WI38 (cell line): ENCODE results near the gene RGS19.

Source experiments
- H3K4me3 ChIP-seq: 2 replicates; pipeline ENCODE4 v1.5.1; 2011; ENCODE audit warnings: low read depth, mild to moderate bottlenecking, control low read depth, low read length
- TF ChIP-seq, protein P1 (sequence below): IDR thresholded peaks from 2 replicates; pipeline ENCODE4 v1.5.1; 2012; ENCODE audit warnings: low read depth, mild to moderate bottlenecking, control low read depth, low read length

The RGS19 gene

DNA sequence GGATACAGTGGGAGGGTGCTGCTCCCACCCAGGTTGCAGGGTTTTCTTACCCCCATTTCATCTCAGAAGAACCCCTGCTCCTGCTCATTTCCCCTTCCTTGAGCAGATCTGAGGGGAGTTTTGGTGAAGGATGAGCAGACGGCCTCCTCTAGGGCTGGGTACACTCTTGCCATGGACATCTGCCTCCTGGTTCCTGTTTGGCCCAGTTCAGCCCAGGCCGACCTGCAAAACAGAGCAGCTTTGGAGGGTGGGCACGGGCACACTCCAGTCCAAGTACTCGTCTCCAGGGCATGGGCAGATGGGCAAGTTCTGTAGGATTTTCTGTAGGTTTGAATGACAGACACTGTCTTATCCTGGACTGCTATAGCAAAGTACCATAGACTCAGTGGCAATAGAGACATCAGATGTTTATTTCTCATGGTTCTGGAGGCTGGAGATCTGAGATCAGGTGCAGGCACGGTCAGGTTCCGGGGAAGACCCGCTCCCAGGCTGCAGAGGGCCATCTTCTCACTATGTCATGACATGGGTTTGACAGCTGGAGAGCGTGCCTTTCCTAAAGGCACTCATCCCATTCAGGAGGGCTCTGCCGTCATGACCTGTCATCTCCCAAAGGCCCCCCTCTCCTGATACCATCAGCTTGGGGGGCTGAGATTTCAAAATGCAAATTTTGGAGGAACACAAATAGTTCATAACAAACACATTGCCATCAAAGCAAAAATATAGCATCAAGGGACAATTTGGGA, 21.8 kb upstream of the RGS19 start:
- H3K4me3 ChIP-seq, result no peak overlapping the region
- TF ChIP-seq, protein P1, sequence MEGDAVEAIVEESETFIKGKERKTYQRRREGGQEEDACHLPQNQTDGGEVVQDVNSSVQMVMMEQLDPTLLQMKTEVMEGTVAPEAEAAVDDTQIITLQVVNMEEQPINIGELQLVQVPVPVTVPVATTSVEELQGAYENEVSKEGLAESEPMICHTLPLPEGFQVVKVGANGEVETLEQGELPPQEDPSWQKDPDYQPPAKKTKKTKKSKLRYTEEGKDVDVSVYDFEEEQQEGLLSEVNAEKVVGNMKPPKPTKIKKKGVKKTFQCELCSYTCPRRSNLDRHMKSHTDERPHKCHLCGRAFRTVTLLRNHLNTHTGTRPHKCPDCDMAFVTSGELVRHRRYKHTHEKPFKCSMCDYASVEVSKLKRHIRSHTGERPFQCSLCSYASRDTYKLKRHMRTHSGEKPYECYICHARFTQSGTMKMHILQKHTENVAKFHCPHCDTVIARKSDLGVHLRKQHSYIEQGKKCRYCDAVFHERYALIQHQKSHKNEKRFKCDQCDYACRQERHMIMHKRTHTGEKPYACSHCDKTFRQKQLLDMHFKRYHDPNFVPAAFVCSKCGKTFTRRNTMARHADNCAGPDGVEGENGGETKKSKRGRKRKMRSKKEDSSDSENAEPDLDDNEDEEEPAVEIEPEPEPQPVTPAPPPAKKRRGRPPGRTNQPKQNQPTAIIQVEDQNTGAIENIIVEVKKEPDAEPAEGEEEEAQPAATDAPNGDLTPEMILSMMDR, result no peak

- H3K4me3 ChIP-seq, result no peak overlapping the region
- TF ChIP-seq, protein P1, result no peak
These were observed 21.2 kb upstream of the RGS19 start for GRCh38 chr20:64100566-64100888.

- H3K4me3 ChIP-seq, result no peak overlapping the region
These were observed 20.7 kb upstream of the RGS19 start for GRCh38 chr20:64099880-64100565.

DNA sequence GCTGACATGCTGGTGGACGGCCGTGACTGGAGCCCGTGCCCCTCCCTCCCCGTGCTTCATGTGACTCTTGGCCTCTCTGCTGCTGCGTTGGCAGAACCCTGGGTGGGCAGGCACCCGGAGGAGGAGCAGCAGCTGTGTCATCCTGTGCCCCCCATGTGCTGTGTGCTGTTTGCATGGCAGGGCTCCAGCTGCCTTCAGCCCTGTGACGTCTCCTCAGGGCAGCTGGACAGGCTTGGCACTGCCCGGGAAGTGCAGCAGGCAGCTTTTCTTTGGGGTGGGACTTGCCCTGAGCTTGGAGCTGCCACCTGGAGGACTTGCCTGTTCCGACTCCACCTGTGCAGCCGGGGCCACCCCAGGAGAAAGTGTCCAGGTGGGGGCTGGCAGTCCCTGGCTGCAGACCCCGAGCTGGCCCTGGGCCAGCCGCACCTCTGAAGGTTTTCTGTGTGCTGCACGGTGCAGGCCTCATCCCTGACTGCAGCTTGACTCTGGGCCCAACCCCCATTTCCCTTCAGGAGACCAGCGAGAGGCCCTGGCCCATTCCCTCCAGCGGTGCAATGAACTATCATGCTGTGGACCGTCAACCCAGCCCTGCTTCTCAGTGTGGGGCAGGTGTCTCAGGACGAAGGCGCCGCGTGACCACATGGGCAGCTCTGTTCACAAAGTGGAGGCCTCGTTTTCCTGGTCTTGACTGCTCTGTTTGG, 19.9 kb upstream of the RGS19 start:
- H3K4me3 ChIP-seq, result no peak overlapping the region
- TF ChIP-seq, protein P1, result no peak

More at GRCh38 chr20:64099880-64100565, 20.7 kb upstream of the RGS19 start:
- TF ChIP-seq, protein P1, result no peak

DNA sequence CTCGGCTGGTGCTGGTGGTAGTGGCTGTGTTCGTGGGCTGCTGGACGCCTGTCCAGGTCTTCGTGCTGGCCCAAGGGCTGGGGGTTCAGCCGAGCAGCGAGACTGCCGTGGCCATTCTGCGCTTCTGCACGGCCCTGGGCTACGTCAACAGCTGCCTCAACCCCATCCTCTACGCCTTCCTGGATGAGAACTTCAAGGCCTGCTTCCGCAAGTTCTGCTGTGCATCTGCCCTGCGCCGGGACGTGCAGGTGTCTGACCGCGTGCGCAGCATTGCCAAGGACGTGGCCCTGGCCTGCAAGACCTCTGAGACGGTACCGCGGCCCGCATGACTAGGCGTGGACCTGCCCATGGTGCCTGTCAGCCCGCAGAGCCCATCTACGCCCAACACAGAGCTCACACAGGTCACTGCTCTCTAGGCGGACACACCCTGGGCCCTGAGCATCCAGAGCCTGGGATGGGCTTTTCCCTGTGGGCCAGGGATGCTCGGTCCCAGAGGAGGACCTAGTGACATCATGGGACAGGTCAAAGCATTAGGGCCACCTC, 19.2 kb upstream of the RGS19 start:
- no peak overlapping the region for H3K4me3 ChIP-seq
- TF ChIP-seq, protein P1, result no peak

DNA sequence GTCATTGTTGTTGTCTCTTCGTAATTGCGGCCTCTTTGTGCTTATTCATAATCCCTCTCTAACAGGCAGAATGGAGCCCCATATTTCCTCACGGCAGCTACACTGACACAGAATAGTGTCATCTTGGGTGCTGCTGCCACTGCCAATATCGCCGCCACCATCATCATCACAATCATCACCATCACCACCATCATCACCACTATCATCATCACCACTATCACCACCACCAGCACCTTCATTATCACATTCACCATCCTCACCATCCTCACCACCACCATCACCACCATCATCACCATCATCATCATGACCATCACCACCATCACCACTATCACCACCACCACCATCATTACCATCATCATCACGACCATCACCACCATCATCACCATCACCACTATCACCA, 17.2 kb upstream of the RGS19 start:
- H3K4me3 ChIP-seq, result no peak overlapping the region
- TF ChIP-seq, protein P1, result no peak
